ENCODE measurements around the gene CALML5.

The CALML5 gene

GRCh38 chr10:5545011-5545410, 45.6 kb upstream of the CALML5 start:
- Histone ChIP-seq H3K4me3 (ENCODE audit: low read length) (no peak overlapping the region), H3F3A (ENCODE audit: control insufficient read depth, insufficient read depth) (no peaks in the 10 kb centered on the region), H3K27me3 (ENCODE audit: control insufficient read depth, low read length) (peaks cover 8% of the 10 kb centered on the region; the same call in 1 of the 2 replicates), H3K36me3 (ENCODE audit: control insufficient read depth, low read length) (no peaks in the 10 kb centered on the region), H3K79me2 (ENCODE audit: control insufficient read depth, low read length) (no peaks in the 10 kb centered on the region), H4K20me1 (ENCODE audit: control insufficient read depth, insufficient read depth, low read depth, low read length) (no peaks in the 10 kb centered on the region), H3K27ac (ENCODE audit: low read depth, low read length) (no peak overlapping the region), H3K4me1 (ENCODE audit: control insufficient read depth, low read length) (no peaks in the 10 kb centered on the region), H3K9me3 (ENCODE audit: control insufficient read depth, insufficient read depth, low read length) (peaks cover 4% of the 10 kb centered on the region; the same call in 1 of the 2 replicates), H3K4me2 (ENCODE audit: low read length) (no peak overlapping the region), H3K9me2 (replicated peaks; ENCODE audit: control insufficient read depth, low read length) (no peaks in the 10 kb centered on the region)
- no peak for TF ChIP-seq EZH2phosphoT487 (IDR thresholded peaks at IDR 0.05; ENCODE audit: borderline replicate concordance, low read length)
- no peak for TF ChIP-seq CTCF (IDR thresholded peaks at IDR 0.05; ENCODE audit: low read depth, low read length, poor library complexity, severe bottlenecking)

GRCh38 chr10:5544216-5544805, 44.9 kb upstream of the CALML5 start:
- H3K36me3 ChIP-seq (ENCODE audit: control insufficient read depth, low read length) = no peaks in the 10 kb centered on the region
- no peak overlapping the region for H3K27ac ChIP-seq (ENCODE audit: low read depth, low read length)
- no peak overlapping the region for H3K4me3 ChIP-seq (ENCODE audit: low read length)
- no peak for TF ChIP-seq CTCF (IDR thresholded peaks at IDR 0.05; ENCODE audit: low read depth, low read length, poor library complexity, severe bottlenecking)
- no peak for TF ChIP-seq EZH2phosphoT487 (IDR thresholded peaks at IDR 0.05; ENCODE audit: borderline replicate concordance, low read length)
- no peak overlapping the region for H3K4me2 ChIP-seq (ENCODE audit: low read length)
- peaks cover 11% of the 10 kb centered on the region; the same call in 1 of the 2 replicates for H3K27me3 ChIP-seq (ENCODE audit: control insufficient read depth, low read length)
- no peaks in the 10 kb centered on the region for H3K9me2 ChIP-seq (replicated peaks; ENCODE audit: control insufficient read depth, low read length)
- no peaks in the 10 kb centered on the region for H4K20me1 ChIP-seq (ENCODE audit: control insufficient read depth, insufficient read depth, low read depth, low read length)
- H3K79me2 ChIP-seq (ENCODE audit: control insufficient read depth, low read length) = no peaks in the 10 kb centered on the region
- no peaks in the 10 kb centered on the region for H3F3A ChIP-seq (ENCODE audit: control insufficient read depth, insufficient read depth)
- peaks cover 4% of the 10 kb centered on the region; the same call in 1 of the 2 replicates for H3K9me3 ChIP-seq (ENCODE audit: control insufficient read depth, insufficient read depth, low read length)
- no peaks in the 10 kb centered on the region for H3K4me1 ChIP-seq (ENCODE audit: control insufficient read depth, low read length)

- Histone ChIP-seq H3F3A (ENCODE audit: control insufficient read depth, insufficient read depth) (no peaks in the 10 kb centered on the region), H3K27ac (ENCODE audit: low read depth, low read length) (no peak overlapping the region), H3K9me3 (ENCODE audit: control insufficient read depth, insufficient read depth, low read length) (peaks cover 4% of the 10 kb centered on the region; the same call in 1 of the 2 replicates), H3K27me3 (ENCODE audit: control insufficient read depth, low read length) (peaks cover 15% of the 10 kb centered on the region; the same call in 1 of the 2 replicates), H3K36me3 (ENCODE audit: control insufficient read depth, low read length) (no peaks in the 10 kb centered on the region), H4K20me1 (ENCODE audit: control insufficient read depth, insufficient read depth, low read depth, low read length) (no peaks in the 10 kb centered on the region), H3K4me1 (ENCODE audit: control insufficient read depth, low read length) (no peaks in the 10 kb centered on the region), H3K79me2 (ENCODE audit: control insufficient read depth, low read length) (no peaks in the 10 kb centered on the region), H3K4me3 (ENCODE audit: low read length) (no peak overlapping the region), H3K9me2 (replicated peaks; ENCODE audit: control insufficient read depth, low read length) (no peaks in the 10 kb centered on the region), H3K4me2 (ENCODE audit: low read length) (no peak overlapping the region)
- TF ChIP-seq CTCF (IDR thresholded peaks at IDR 0.05; ENCODE audit: low read depth, low read length, poor library complexity, severe bottlenecking) (no peak), EZH2phosphoT487 (IDR thresholded peaks at IDR 0.05; ENCODE audit: borderline replicate concordance, low read length) (no peak)
Observed at GRCh38 chr10:5543623-5544022, 44.3 kb upstream of the CALML5 start.
